ENCODE results near the gene ART4.

ART4 gene

GRCh38 chr12:14843425-14843887 lies at the start of gene ART4:
ART4 (minus strand) TSS chr12:14843526; CDS start chr12:14843113, 413 bp downstream.
- DNase-seq (ENCODE audit: low read depth, low spot score), result no peak

GRCh38 chr12:14892726-14893505 lies 49.6 kb upstream of the ART4 start:
- DNase-seq (ENCODE audit: low read depth, low spot score), result no peak

DNA sequence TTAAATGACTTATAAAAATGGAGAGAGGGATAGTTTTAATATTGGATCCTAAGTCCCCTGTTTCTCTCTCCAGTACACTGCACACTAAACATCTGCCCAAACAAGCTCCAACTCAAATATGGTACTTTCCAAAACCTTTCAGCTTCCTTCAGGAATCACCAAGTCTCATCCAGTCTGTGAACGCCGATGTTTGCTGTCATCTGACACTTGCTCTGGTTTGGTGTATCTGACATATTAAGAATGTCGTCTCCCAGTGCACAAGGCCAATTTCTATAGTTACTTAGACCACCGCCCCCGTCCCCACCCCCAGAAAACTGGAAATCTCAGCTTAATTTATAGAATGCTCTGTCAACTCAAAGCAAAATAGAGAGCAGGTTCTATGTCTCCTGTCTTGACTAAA lies 47.4 kb upstream of the ART4 start:
- DNase-seq (ENCODE audit: low read depth, low spot score), result no peak

DNA sequence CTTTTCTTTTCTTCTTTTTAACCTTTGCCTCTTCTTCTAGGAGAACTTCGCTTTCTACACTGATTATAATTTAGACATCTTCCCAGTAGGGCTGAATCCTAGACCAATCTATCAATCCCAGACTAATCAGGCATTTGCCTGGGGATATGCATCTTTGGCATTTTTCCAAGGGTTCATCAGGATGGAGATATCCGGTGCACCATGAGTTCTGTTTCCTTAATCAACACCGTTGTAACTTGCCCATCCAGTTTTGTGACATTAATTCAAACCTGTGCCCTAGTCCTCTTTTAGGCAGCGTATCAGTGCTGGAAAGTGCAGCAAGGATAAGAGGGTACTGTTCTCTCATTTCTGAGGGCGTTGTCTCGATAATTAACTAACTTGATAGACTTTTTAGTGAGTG lies 42.9 kb upstream of the ART4 start:
- DNase-seq (ENCODE audit: low read depth, low spot score), result no peak

DNA sequence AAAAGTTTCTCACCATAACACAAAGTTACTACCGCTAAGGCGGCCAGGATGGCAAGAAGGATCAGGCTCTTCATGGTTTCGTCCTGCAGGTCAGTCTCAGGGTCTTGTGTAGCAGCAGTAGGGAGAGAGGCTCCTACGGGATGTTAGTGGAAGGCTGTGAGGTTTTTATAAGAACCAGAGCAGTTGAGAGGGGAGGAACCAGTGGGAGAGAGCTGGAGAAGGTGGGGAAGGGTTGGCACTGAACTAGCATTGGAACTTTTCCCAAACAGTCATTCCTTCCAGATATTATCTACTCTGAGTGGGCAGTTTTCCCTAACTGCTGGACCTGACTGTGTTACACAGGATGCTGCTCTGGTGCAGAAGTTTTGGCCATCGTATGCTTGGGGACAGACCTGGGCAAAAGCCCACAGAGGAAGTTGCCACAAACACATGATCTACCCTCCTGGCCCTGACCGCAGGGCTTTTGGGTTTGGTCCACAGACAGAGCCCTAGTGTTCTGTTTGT lies 42.4 kb upstream of the ART4 start, which contains the start of gene MGP:
TSS of gene MGP (minus strand) at position 137 of the 504 bp plus-strand sequence. CDS start at position 74, 63 bp downstream.
- DNase-seq (ENCODE audit: low read depth, low spot score), result no peak

GRCh38 chr12:14884458-14884878 lies 41.1 kb upstream of the ART4 start:
- DNase-seq (ENCODE audit: low read depth, low spot score), result no peak

- DNase-seq (ENCODE audit: low read depth, low spot score), result no peak
Measured at GRCh38 chr12:14883686-14884085, 40.4 kb upstream of the ART4 start.

DNA sequence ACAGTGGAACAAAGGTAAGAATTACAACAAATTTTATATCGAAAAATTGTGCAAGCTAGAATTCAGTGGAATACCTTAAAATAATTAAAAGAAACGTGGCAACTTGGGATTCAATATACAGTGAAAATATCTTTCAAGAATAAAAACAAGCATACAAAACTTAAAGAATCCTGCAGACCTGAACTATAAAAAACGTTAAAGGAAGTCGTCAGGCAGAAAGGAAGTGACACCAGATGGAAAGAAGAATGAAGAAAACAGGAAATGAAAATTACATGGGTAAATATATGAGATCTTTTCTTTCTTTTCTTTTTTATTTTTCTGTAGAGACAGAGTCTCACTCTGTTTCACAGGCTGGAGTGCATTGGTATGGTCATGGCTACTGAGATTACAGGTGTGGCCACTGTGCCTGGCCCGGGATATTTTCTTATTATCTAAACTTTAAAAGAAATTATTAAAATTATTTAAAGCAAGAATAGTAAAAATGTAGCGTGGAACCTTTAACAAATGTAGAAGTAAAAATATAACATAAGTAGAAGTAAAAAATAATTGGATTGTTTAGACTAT lies 37.6 kb upstream of the ART4 start:
- no peak for DNase-seq (ENCODE audit: low read depth, low spot score)

DNA sequence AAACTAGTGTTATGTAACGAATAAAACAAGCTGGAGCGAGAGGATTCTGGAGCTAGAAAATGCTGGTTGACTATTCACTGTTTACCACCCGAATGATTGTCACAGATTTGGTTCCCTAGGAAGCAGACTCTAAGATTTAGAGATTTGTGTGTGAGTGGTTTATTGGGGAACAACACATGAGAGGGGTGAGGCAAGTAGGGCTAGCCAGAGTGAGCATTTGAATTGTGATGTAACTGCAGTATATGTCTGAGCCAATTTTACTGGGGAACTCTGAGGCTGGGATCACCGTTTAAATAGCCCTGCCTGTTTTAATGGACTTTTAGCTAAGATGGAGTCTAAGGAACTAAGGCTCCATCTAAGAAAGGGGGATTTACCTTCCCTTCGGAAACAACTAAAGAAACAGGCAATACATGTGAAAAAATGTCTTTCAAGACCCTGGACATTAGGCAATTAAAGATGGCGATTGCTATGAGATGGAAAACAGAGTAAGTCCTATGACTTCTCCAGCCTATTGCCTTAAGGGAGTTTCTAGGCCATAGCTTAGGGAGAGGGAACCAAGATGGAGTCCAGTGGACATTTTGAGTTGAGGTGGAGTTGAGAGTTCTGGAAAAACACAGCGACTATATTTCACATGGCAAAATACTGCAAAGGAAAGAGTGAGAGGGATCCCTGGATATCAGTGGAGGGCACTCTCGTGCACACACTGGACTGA lies 36.1 kb upstream of the ART4 start:
- no peak for DNase-seq (ENCODE audit: low read depth, low spot score)

GRCh38 chr12:14878488-14878887 lies 35.2 kb upstream of the ART4 start:
- no peak for DNase-seq (ENCODE audit: low read depth, low spot score)

GRCh38 chr12:14876833-14877232 lies 33.5 kb upstream of the ART4 start:
- DNase-seq (ENCODE audit: low read depth, low spot score), result no peak

DNA sequence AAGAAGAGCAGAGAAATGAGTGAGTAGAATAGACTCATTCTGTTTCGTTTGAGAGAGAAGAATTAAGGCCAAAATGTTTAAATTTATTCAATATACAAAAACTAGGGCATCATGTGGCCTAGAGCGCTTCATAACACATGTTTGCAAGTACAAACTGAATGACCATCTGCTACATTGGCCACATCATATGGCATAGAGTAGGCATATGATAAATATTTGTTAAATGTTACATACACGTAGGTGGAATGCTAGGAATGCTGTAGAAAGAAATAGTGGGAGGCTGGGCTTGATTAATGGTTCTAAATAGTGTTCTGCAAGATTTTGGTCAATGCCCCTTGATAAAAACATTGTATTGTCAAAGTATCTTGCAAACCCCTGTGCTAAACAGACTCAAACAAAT lies 31.6 kb upstream of the ART4 start:
- DNase-seq (ENCODE audit: low read depth, low spot score), result no peak

GRCh38 chr12:14873440-14874185 lies 30.3 kb upstream of the ART4 start:
- no peak for DNase-seq (ENCODE audit: low read depth, low spot score)

DNA sequence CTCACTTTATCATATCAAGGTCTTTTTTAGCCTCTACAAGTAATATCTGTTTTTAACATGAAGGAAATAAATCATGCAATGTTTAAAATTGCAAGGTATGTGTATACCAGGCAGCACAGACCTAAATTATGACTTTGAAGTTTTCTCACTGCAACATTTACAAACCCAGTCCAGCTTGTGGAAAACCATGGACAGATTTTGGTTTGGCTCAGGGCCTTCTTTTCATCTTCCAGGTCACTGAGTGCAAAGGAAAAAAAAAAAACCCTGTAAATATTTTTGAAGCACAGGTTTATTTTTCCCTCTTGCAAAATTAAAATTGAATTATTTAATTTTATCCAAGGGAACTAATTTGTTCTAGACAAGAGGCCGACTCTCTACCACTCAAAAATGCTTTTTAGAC lies 28.6 kb upstream of the ART4 start:
- DNase-seq (ENCODE audit: low read depth, low spot score), result no peak

DNA sequence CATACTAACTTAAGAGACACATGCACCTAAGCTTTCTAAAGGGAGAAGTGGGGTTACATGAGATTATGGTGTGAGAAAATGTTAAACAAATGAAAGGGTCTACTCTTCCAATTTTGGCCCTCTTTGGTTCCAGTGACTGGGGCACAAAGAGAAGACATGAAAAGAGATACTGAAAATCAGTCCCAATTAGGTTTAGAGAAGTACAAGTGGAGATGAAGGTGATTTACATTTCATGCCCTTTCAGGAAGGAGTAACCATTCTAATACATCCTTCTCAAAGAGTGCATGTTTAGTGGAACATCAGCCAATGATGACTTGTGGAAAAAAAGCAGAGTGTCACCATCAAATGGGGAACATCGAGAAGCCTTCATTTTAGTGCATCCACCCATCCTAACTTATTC lies 27.9 kb upstream of the ART4 start:
- no peak for DNase-seq (ENCODE audit: low read depth, low spot score)

DNA sequence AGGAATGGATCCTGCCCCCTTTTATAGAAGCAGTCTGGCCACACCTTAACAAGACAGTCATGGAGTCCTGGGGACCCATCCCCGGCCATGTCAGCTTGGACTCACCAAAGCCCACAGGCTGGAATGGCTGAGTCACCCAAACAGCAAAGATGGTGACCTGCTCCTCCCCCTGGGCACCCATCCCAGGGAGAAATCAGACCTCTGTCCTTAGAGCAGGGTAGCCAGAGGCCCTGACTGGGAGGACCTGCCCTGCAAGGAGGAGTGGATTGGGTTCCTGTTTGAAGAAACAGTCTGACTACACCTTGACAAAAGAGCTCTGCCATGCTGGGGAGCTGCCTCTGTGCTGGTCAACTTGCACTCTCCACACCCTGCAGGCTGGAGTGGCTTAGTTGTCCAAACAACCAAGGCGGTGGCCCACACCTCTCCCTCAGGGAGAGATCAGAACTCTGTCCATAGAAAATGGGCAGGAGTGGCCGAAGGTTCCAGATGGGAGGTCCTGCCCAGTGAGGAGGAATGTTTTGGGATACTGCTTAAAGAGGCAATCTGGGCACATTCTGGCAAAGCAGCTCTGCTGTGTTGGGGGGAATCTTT lies 25.7 kb upstream of the ART4 start:
- DNase-seq (ENCODE audit: low read depth, low spot score), result no peak

- no peak for DNase-seq (ENCODE audit: low read depth, low spot score)
Measured at GRCh38 chr12:14860490-14860889, 17.2 kb upstream of the ART4 start.

GRCh38 chr12:14858513-14858912 lies 15.2 kb upstream of the ART4 start:
- DNase-seq (ENCODE audit: low read depth, low spot score), result no peak

GRCh38 chr12:14854586-14855183 lies 11.4 kb upstream of the ART4 start:
- DNase-seq (ENCODE audit: low read depth, low spot score), result no peak

DNA sequence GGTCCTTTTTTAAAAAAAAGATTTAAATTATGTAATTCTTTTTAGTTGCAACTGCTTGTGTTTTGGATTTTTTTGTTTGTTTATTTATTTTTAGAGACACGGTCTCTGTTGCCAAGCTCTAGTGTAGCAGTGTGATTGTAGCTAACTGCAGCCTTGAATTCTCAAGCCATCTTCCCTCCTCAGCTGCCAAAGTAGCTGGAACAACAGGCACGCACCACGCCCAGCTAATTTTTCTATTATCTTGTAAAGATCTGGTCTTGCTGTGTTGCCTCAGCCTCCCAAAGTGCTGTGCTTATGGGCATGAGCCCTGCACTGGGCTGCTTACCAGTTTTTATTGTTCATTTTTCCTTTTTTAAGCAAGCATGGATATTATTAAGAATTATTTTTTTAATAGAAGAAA lies 10.6 kb upstream of the ART4 start:
- no peak for DNase-seq (ENCODE audit: low read depth, low spot score)

DNA sequence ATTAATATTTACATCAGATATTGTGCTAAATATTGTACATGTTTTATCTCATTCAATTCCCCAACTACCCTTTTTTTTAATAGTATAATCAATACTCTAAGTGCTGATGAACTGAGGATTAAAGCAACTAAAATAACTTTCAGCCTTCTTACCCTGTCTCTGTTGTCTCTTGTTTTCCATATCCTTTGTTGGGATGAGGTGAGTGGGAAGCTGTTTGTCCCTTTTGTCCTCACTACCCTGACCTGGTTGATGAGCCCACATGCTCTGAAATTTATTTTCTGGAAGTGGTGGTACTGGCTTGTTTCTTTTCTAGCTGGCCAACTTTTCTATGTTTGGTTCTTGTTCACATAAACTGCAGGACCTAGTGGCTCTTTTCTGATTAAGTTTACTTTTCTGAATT lies 9.6 kb upstream of the ART4 start:
- DNase-seq (ENCODE audit: low read depth, low spot score), result no peak

Data from iPS DF 19.7 (cell line).